ENCODE results near the gene TMEM101. TPM values are rescaled to one million over a fixed set of nuclear protein-coding genes. Genes with fewer than 3 reads are reported as not detected.

The TMEM101 gene
- total RNA-seq, 1 experiment from 2014 or later = 18.6 TPM

GRCh38 chr17:43967251-43967875, 47.4 kb downstream of the TMEM101 start:
- Histone ChIP-seq H3K27ac (ENCODE audit: insufficient read length, low read depth, low read length) (no peak overlapping the region), H2BK20ac (ENCODE audit: low read depth, low read length, poor library complexity, severe bottlenecking) (no peak overlapping the region), H3K23me2 (ENCODE audit: insufficient read length, low read depth, low read length, poor library complexity, severe bottlenecking) (no peaks in the 10 kb centered on the region), H3K56ac (ENCODE audit: insufficient read length, low read depth, low read length) (no peak overlapping the region), H3T11ph (ENCODE audit: low read length) (no peak overlapping the region), H4K91ac (ENCODE audit: insufficient read length, low read depth, low read length) (no peak overlapping the region), H3K4me1 (ENCODE audit: insufficient read depth, low read length) (no peaks in the 10 kb centered on the region), H3K23ac (ENCODE audit: insufficient read length, low read depth, low read length) (no peak overlapping the region), H3K4me2 (ENCODE audit: insufficient read depth, insufficient read length, low read length) (no peak overlapping the region), H4K20me1 (ENCODE audit: control insufficient read depth, insufficient read depth, insufficient read length) (no peaks in the 10 kb centered on the region), H4K5ac (ENCODE audit: insufficient read length, low read depth, low read length) (no peak overlapping the region), H2BK120ac (ENCODE audit: low read depth, low read length, poor library complexity, severe bottlenecking) (no peak overlapping the region), H3K9me3 (ENCODE audit: control insufficient read depth, low read depth, low read length) (no peaks in the 10 kb centered on the region), H2AK5ac (ENCODE audit: insufficient read length, low read length) (no peak overlapping the region), H2BK15ac (ENCODE audit: low read depth, low read length) (no peak overlapping the region), H4K8ac (replicated peaks; ENCODE audit: insufficient read length, low read depth, low read length) (no peak overlapping the region), H2AFZ (ENCODE audit: low read length) (no peak overlapping the region), H3K9ac (ENCODE audit: extremely low read depth, insufficient read length, low read length) (no peak overlapping the region), H3K14ac (ENCODE audit: insufficient read depth, low read length) (no peak overlapping the region), H2BK12ac (ENCODE audit: insufficient read length, low read depth, low read length) (no peak overlapping the region), H3K18ac (ENCODE audit: insufficient read length, low read depth, low read length) (no peak overlapping the region), H3K79me1 (ENCODE audit: insufficient read depth, low read depth, low read length, poor library complexity, severe bottlenecking) (no peaks in the 10 kb centered on the region), H3K4ac (ENCODE audit: low read depth, low read length) (no peak overlapping the region), H3K27me3 (ENCODE audit: insufficient read depth, low read length) (no peaks in the 10 kb centered on the region), H3K79me2 (ENCODE audit: insufficient read depth, low read length) (no peaks in the 10 kb centered on the region), H2BK5ac (ENCODE audit: insufficient read length, low read length) (no peak overlapping the region)
- peaks cover 21% of the 10 kb centered on the region for H3K27me3 Mint-ChIP-seq (ENCODE audit: low read depth)
- no peak for TF ChIP-seq CTCF (conservative IDR thresholded peaks at IDR 0.05)
- WGBS (ENCODE audit: extremely low coverage, insufficient read length, low lambda C conversion rate) = no CpG with 5 or more reads among the region's 9 CpGs
- H3K4me1 Mint-ChIP-seq = no peaks in the 10 kb centered on the region
- H3K27ac Mint-ChIP-seq = no peak overlapping the region
- no peaks in the 10 kb centered on the region for H3K36me3 Mint-ChIP-seq (ENCODE audit: insufficient read depth in 1 of 3, low read depth in 3 of 3)
- no peak overlapping the region for H3K4me3 Mint-ChIP-seq
- no peak for DNase-seq
- H3K9me3 Mint-ChIP-seq = no peaks in the 10 kb centered on the region; a peak in 1 of 5 replicates
